OCI-LY7 (cell line): ENCODE results near the gene TGIF2.

Experiments
- CTCF ChIP-seq: fragments of 200-600 bp; sonication (generic); conservative IDR thresholded peaks from 2 replicates; pipeline ENCODE4 v1.5.1; 2014; ENCODE audit warnings: mild to moderate bottlenecking, antibody characterized with exemption, low read length, moderate library complexity, mixed read lengths
- EZH2phosphoT487 ChIP-seq: fragments of 200-600 bp; sonication (generic); IDR thresholded peaks from 2 replicates; pipeline ENCODE4 v1.6.1; 2018; ENCODE audit warnings: low read depth, borderline replicate concordance, mild to moderate bottlenecking, mixed run types, antibody characterized with exemption, low read length, moderate library complexity, mixed read lengths

DNA sequence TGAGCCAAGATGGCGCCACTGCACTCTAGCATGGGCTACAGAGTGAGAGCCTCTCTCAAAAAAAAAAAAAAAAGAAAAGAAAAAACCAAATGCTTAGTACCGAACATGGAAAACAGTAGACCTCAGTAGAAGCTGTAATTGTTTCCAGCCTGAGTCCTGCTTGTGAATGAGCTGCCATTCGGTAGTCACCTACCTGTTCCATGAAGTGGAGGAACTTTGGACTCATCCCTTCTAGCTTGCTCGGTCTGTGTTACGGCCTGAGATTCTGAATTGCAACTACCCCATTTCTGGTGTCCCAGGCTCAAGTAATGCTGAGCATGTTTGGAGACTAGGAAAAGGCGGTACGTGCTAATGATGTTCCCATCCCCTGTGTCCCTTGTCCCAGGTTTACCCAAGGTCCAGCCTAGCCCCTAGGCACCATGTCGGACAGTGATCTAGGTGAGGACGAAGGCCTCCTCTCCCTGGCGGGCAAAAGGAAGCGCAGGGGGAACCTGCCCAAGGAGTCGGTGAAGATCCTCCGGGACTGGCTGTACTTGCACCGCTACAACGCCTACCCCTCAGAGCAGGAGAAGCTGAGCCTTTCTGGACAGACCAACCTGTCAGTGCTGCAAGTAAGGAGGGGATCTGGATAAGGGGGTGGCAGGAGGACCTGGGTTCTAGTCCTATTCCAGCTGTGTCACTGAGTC is 5.1 kb downstream of the TGIF2 start:
- TF ChIP-seq CTCF (no peak), EZH2phosphoT487 (no peak)
